ENCODE data around the gene NUP153.
"Not testable (repeated sequence)": the region's sequence is repeated elsewhere in the genome, so short reads cannot be mapped to it uniquely, and the experiment has no call there.

The NUP153 gene

GRCh38 chr6:17706580-17707370 lies at the start of gene NUP153:
TSS of gene NUP153 (minus strand) at chr6:17706925. CDS start at chr6:17706387, 538 bp downstream.
- DNase-seq: peak; percentile 95

DNA sequence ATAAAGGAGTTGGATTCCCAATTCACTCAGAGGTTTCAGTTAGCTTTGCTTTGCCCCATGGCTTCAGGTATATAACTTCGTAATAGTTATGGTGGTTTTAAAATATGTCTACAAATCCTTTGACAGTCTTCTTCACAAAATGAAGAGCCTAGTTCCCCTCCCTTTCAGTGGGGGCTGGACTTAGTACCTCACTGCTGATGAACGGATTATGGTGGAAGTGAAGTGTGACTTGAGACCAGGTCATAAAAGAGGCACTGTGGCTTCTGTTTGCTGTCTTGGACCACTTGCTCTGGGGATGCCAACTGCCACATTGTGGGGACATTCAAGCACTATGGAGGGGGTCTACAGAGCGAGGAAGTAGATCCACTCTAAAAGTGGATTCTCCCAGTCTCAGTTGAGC lies 47.5 kb upstream of the NUP153 start:
- DNase-seq: no peak

- not testable (repeated sequence) for DNase-seq
Observed at GRCh38 chr6:17745324-17745723, 38.6 kb upstream of the NUP153 start.

DNA sequence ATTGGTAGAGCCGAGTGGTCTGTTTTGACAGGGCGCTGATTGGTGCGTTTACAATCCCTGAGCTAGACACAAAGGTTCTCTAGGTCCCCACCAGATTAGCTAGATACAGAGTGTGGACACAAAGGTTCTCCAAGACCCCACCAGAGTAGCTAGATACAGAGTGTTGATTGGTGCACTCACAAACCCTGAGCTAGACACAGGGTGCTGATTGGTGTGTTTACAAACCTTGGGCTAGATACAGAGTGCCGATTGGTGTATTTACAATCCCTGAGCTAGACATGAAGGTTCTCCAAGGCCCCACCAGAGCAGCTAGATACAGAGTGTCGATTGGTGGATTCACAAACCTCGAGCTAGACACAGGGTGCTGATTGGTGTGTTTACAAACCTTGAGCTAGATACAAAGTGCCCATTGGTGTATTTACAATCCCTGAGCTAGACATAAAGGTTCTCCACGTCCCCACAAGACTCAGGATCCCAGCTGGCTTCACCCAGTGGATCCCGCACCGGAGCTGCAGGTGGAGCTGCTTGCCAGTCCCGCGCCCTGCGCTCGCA lies 38.1 kb upstream of the NUP153 start:
- DNase-seq: not testable (repeated sequence)

DNA sequence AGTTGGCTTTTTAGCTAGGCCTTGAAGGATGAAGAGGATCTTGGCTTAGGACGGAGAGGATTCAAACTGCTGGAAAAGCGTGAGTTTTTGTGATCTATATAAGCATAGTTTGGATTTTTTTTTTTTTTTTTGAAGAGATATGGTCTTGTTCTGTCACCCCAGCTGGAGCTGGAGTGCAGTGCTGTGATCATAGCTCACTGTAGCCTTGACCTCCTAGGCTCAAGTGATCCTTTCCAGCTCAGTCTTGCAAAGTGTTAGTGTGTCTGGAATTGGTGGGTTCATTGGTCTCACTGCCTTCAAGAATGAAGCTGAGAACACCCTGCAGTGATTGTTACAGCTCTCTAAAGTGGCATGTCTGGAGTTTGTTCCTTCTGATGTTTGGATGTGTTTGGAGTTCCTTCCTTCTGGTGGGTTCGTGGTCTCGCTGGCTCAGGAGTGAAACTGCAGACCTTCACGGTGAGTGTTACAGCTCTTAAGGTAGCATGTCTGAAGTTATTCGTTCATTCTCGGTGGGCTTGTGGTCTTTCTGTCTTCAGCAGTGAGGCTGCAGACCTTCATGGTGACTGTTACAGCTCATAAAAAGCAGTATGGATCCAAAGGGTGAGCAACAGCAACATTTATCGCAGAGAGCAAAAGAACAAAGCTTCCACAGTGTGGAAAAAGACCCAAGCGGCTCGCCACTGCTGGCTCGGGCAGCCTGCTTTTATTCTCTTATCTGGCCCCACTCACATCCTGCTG lies 37.5 kb upstream of the NUP153 start:
- no peak for DNase-seq

- no peak for DNase-seq
Observed at GRCh38 chr6:17741507-17741906, 34.8 kb upstream of the NUP153 start.

GRCh38 chr6:17740559-17741220 lies 34.0 kb upstream of the NUP153 start:
- no peak for DNase-seq

DNA sequence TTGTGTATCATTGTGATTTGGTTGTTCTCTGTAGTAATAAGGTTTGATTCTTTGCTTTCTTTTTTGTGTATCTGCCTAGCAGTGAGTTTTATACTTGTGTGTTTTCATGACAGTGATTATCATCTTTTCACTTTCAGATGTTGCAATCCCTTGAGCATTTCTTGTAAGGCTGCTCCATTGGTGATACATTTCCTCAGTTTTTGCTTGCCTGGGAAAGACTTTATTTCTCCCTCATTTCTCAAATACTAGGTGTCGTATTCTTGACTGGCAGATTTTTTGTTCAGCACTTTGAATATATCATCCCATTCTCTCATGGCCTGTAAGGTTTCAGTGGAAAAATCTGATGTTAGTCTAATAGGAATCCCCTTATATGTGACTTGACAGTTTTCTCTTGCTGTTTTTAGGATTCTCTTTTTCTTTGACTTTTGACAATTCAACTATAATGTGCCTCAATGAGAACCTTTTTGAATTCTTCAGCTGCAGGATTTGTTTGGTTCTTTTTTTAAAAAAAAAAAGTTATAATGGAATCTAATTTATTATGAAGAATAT lies 31.1 kb upstream of the NUP153 start:
- DNase-seq: no peak

DNA sequence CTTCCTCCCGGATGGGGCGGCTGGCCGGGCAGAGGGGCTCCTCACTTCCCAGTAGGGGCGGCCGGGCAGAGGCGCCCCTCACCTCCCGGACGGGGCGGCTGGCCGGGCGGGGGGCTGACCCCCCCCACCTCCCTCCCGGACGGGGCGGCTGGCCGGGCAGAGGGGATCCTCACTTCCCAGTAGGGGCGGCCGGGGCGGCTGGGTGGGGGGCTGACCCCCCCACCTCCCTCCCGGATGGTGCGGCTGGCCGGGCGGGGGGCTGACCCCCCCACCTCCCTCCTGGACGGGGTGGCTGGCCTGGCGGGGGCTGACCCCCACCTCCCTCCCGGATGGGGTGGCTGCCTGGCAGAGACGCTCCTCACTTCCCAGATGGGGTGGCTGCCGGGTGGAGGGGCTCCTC lies 28.6 kb upstream of the NUP153 start:
- DNase-seq: not testable (repeated sequence)

DNA sequence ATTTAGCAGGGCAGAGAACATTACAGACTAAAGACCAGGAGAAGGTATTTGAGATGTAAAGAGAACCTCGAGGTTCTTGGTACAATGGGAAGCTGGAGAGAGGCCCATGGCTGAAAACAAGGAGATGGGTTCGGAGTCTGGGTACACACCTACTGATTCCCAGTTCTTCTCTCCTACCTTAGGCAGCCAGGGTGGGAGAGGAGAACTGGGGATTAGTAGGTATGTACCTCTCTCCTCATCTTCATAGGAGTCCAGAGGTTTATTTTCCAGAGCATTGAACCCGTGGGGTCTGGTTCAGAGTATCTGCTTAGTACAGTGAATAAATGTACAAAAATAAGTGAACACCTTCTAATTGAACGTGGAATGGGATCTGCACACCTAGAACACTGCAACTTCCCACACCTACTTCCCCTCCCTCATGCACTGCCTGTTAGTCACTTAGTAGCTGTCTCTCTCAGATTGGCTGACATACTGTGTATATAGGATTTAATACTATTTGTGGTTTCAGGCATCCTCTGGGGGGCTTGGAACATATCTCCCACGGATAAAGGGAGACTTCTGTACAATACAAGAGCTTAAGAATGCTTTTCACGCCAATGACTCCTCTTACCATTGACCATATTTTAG lies 23.5 kb upstream of the NUP153 start:
- no peak for DNase-seq

DNA sequence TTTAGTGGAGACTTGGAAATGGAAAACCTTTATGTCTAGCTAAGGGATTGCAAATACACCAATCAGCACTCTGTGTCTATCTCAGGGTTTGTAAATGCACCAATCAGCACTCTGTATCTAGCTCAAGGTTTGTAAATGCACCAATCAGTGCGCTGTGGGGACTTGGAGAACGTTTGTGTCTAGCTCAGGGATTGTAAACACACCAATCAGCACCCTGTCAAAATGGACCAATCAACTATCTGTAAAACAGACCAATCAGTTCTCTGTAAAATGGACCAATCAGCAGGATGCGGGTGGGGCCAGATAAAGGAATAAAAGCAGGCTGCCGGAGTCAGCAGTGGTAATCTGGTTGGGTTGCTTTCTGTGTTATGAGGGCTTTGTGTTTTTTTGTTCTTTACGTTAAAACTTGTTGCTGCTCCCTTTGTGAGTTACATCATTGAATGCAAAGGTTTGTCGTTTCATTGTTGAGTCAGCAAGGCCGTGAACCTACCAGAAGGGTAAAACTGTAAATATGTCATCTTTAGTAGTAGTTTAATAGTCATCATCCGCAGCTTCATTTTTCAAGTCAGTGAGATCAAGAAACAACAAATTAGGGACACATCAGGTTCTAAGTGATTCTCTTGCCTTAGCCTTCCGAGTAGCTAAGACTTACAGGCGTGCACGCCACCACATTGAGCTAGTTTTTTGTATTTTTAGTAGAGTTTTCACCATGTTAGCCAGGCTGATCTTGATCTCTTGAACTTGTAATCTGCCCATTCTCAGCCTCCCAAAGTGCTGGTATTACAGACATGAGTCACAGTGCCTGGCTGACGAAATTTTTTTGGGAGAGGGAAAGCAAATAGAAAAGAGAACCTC lies 22.7 kb upstream of the NUP153 start:
- DNase-seq: no peak

GRCh38 chr6:17728551-17729222 lies 22.0 kb upstream of the NUP153 start:
- DNase-seq: no peak

DNA sequence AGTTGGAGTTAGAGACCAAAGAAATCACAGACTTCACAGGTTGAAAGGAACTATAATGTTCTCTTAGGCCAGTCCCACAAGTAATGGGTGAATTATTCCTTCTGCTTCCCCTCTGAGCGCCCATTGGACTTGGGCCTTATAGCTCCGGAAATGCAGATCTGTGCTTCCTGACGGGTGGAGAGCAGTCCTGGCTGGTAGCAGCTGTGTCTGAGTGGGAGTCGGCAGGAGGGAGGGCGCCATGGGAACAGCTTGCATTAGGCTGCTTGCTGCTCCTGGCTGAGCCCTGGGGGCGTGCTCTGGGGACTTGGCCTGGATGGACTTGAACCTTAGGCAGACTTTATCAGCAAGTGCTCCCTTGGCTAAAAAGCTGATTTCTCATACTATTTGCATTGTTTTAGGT lies 18.4 kb upstream of the NUP153 start:
- no peak for DNase-seq

GRCh38 chr6:17724341-17724740 lies 17.6 kb upstream of the NUP153 start:
- DNase-seq: no peak

DNA sequence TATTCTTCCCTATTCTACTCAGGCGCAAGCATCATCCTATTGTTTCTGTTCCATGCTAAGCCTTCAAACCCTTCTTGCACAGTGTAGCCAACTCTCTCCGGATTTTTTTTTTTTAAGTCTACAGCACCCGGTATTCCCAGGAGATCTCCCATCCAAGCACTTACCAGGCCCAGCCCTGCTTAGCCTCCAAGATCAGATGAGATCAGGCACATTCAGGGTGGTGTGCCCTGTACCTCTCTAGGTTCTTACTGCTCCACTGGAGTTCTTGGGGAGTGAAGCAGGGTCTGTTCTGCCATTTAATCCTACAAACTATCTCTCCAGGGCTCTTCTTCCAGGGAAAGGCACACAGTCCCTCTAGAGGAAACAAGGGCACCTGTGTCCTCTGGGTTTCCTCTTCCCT lies 14.9 kb upstream of the NUP153 start:
- DNase-seq: no peak

- DNase-seq: no peak
Observed at GRCh38 chr6:17719323-17720041, 12.8 kb upstream of the NUP153 start.

GRCh38 chr6:17716221-17716620 lies 9.5 kb upstream of the NUP153 start:
- DNase-seq: no peak

- no peak for DNase-seq
Observed at GRCh38 chr6:17714879-17715851, 8.4 kb upstream of the NUP153 start.

DNA sequence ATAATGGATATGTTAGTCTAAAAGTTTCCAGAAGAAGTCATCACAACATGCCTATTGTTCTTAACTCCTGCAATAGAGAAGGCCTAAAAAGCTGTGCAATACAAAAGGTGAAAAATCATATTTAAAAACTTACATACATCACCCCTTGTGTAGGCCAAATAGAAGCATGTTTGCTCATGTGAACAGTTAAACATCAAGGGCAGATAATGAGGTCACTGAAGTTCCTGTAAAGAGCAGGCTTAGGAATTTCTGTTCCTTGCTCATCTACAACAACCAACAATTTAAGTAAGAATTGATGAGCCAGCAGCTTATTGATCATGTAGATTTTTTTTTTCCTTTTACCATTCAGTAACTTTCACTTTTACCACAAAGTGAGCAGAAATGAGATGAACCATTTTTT lies 7.5 kb upstream of the NUP153 start:
- no peak for DNase-seq

Data from DMS79 (cell line).